Mesothelial cell of epicardium (in vitro differentiated cells): ENCODE results near the gene RTKN2. TPM values are rescaled to one million over a fixed set of nuclear protein-coding genes. Genes with fewer than 3 reads are reported as not detected.

ENCODE experiments used
- DNase-seq, 2 experiments: peaks; one replicate each; pipeline ENCODE4 v3.0.0; 2021; ENCODE audit warnings: low spot score in 2 of 2; ENCODE audit not compliant: unreplicated experiment in 2 of 2
- H3K27ac Mint-ChIP-seq: 2 replicates; pipeline ENCODE4 v1.8.0; 2021; ENCODE audit warnings: mixed read lengths
- H3K27me3 Mint-ChIP-seq: 2 replicates; pipeline ENCODE4 v1.8.0; 2021; ENCODE audit warnings: low read depth, mixed read lengths
- H3K36me3 Mint-ChIP-seq: 2 replicates; pipeline ENCODE4 v1.8.0; 2021; ENCODE audit warnings: mixed read lengths
- H3K4me1 Mint-ChIP-seq: 2 replicates; pipeline ENCODE4 v1.8.0; 2021; ENCODE audit warnings: mixed read lengths
- H3K4me3 Mint-ChIP-seq: 2 replicates; pipeline ENCODE4 v1.8.0; 2021; ENCODE audit warnings: mild to moderate bottlenecking, moderate library complexity, mixed read lengths
- H3K9me3 Mint-ChIP-seq: 2 replicates; pipeline ENCODE4 v1.8.0; 2021; ENCODE audit warnings: mixed read lengths
- CTCF ChIP-seq: fragments of 200-600 bp; sonication (generic); IDR thresholded peaks from one replicate; pipeline ENCODE4 v1.5.0; 2021; ENCODE audit warnings: antibody characterized with exemption; ENCODE audit not compliant: unreplicated experiment
- total RNA-seq: library from RNA; stranded (reverse); gene quantifications from 3 replicates; pipeline ENCODE4 v1.2.1, GENCODE V29; 2021

Gene RTKN2
- total RNA-seq, 1 donor from 2014 or later, result 6.1 TPM

- Mint-ChIP-seq H3K27me3 (no peaks in the 10 kb centered on the region), H3K4me1 (peaks cover 9% of the 10 kb centered on the region), H3K4me3 (no peak overlapping the region), H3K27ac (peak overlapping the region; percentile 64), H3K36me3 (no peaks in the 10 kb centered on the region), H3K9me3 (no peaks in the 10 kb centered on the region)
- no peak for DNase-seq
- TF ChIP-seq CTCF, result no peak
Observed at GRCh38 chr10:62278441-62278910, 9.8 kb upstream of the RTKN2 start.

GRCh38 chr10:62277971-62278370 is 9.3 kb upstream of the RTKN2 start:
- no peaks in the 10 kb centered on the region for H3K27me3 Mint-ChIP-seq
- TF ChIP-seq CTCF, result no peak
- peaks cover 9% of the 10 kb centered on the region for H3K4me1 Mint-ChIP-seq
- H3K27ac Mint-ChIP-seq, result no peak overlapping the region
- DNase-seq, result no peak
- no peaks in the 10 kb centered on the region for H3K9me3 Mint-ChIP-seq
- no peaks in the 10 kb centered on the region for H3K36me3 Mint-ChIP-seq
- H3K4me3 Mint-ChIP-seq, result no peak overlapping the region

GRCh38 chr10:62270020-62270419 is 1.4 kb upstream of the RTKN2 start:
- no peak overlapping the region for H3K4me3 Mint-ChIP-seq
- peaks cover 18% of the 10 kb centered on the region for H3K4me1 Mint-ChIP-seq
- no peak overlapping the region for H3K27ac Mint-ChIP-seq
- H3K27me3 Mint-ChIP-seq, result no peaks in the 10 kb centered on the region
- H3K9me3 Mint-ChIP-seq, result no peaks in the 10 kb centered on the region
- no peak for TF ChIP-seq CTCF
- DNase-seq, result no peak
- H3K36me3 Mint-ChIP-seq, result no peaks in the 10 kb centered on the region

- peaks cover 23% of the 10 kb centered on the region for H3K4me1 Mint-ChIP-seq
- H3K36me3 Mint-ChIP-seq, result no peaks in the 10 kb centered on the region
- H3K9me3 Mint-ChIP-seq, result no peaks in the 10 kb centered on the region
- H3K4me3 Mint-ChIP-seq, result peak overlapping the region; percentile 76
- peak overlapping the region; percentile 56 for H3K27ac Mint-ChIP-seq
- no peak for TF ChIP-seq CTCF
- no peaks in the 10 kb centered on the region for H3K27me3 Mint-ChIP-seq
- DNase-seq, result peak in 1 of 2 experiments; percentile 39
Observed at GRCh38 chr10:62268027-62268398, 631 bp downstream of the RTKN2 start.

- TF ChIP-seq CTCF, result no peak
- Mint-ChIP-seq H3K27ac (no peak overlapping the region), H3K36me3 (no peaks in the 10 kb centered on the region), H3K27me3 (no peaks in the 10 kb centered on the region), H3K4me1 (peaks cover 23% of the 10 kb centered on the region), H3K9me3 (no peaks in the 10 kb centered on the region), H3K4me3 (peak overlapping the region; percentile 76)
- DNase-seq, result no peak
Observed at GRCh38 chr10:62266611-62267010, 2.0 kb downstream of the RTKN2 start.

- H3K36me3 Mint-ChIP-seq, result no peaks in the 10 kb centered on the region
- H3K4me3 Mint-ChIP-seq, result no peak overlapping the region
- H3K27me3 Mint-ChIP-seq, result no peaks in the 10 kb centered on the region
- TF ChIP-seq CTCF, result no peak
- no peak for DNase-seq
- H3K9me3 Mint-ChIP-seq, result no peaks in the 10 kb centered on the region
- H3K27ac Mint-ChIP-seq, result no peak overlapping the region
- H3K4me1 Mint-ChIP-seq, result peaks cover 23% of the 10 kb centered on the region
Observed at GRCh38 chr10:62266147-62266546, 2.5 kb downstream of the RTKN2 start.
